ENCODE data around the gene LMLN.
A peak's percentile ranks its signal among the peaks of the same experiment; 100 is the strongest.
"Not testable (repeated sequence)": the region's sequence is repeated elsewhere in the genome, so short reads cannot be mapped to it uniquely, and the experiment has no call there.

LMLN gene, protein sequence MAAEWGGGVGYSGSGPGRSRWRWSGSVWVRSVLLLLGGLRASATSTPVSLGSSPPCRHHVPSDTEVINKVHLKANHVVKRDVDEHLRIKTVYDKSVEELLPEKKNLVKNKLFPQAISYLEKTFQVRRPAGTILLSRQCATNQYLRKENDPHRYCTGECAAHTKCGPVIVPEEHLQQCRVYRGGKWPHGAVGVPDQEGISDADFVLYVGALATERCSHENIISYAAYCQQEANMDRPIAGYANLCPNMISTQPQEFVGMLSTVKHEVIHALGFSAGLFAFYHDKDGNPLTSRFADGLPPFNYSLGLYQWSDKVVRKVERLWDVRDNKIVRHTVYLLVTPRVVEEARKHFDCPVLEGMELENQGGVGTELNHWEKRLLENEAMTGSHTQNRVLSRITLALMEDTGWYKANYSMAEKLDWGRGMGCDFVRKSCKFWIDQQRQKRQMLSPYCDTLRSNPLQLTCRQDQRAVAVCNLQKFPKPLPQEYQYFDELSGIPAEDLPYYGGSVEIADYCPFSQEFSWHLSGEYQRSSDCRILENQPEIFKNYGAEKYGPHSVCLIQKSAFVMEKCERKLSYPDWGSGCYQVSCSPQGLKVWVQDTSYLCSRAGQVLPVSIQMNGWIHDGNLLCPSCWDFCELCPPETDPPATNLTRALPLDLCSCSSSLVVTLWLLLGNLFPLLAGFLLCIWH

DNA sequence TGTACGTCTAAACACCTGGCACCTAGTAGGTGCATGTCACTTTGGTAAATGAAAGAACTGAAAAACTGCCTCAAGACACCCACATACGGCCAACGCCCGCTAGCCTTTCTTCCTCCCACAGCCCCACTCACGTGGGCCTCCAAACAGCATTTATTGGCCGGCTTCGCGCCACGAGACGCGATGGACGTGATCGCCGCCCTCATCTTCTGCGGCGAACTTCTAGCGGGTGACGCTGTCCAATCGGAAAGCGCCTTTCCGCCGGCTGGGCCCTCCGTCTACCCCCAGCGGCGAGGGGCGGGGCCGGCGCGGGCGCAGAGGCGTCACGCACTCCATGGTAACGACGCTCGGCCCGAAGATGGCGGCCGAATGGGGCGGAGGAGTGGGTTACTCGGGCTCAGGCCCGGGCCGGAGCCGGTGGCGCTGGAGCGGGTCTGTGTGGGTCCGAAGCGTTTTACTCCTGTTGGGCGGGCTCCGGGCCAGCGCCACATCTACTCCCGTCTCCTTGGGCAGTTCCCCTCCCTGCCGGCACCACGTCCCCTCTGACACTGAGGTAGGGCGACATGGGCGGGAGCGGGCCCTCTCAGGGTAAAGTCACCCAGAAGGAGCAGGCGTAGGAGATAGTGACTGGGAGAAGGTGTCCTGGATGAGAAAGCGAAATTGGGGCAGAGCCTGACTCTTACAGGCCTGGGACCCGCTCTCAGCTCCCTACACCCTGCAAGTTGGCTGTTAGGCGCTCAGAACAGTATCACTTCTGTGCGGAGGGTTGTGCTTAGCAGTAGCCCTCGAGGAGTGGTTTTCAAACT, at the start of gene LMLN:
Gene LMLN, plus strand, starts transcription at position 327 of the 803 bp plus-strand sequence. Its CDS starts 29 bp downstream, at position 356.
- DNase-seq (ENCODE audit: low read depth): peak; percentile 95

DNA sequence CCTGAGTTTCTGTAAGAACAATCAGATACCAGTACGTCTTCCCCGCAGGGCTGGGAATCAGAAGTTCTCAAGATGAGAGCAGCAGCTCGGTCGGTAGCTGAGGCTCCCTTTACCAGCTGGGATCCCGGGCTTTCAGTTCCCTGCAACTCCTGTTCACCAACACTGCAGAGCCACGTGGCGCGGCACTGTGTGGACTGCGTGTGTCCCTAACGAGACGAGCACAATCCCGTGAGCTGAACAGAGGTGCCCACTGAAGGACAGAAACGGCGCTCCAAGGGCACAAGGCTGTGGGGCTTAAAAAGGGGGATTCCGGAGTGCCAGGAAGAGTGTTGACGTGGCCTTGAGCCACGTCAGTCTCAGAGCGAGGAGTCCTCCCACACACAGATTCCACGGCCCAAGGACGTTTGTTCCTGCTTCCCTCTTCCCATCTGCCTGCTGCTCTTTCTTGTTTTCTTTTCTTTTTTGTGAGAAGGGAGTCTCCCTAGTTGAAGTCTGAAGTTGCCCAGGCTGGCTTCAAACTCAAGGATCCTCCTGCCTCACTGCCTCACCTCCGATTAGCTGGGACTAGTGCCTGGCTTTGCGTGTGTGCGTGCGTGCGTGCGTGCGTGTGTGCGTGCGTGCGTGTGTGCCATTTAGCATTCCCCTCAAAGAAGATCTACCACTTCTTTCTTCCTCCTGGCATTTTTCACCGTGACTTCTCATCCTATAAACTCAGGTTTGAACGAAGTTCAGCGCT, 47.1 kb upstream of the LMLN start:
- no peak for DNase-seq (ENCODE audit: low read depth)

DNA sequence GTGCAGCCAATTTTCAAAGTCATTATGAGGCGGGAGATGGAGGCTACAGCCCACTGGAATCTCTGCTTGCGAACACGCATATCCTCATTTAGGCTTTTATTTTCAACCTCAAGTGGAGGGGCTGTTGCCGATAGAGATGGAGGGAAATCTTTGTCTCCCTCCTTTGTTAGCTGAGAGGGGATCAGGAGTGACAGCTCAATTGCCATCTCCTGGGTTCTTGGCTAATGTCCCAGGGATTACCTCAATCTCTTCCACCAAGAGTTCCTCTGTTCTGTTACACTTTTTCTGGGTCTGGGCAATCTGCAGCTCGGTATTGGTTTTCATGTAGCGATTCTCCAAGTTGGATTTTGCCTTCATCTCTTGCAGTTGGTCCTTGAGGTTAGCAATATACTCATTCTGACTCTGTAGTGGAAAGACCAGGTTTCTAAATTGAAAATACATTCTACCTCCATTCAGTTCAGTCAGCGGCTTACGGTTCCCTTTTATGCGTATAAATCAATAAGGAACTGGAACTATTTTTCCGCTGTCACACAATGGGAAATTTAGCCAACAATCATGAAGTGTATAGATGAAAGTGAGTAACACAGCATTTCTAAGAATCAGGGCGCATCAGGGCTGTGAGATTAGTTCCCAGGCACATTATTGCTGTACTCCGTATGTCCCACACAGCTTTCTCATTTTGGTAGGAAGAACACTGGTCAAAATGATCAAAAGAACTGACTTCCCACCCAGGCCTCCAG, 46.2 kb upstream of the LMLN start:
- no peak for DNase-seq (ENCODE audit: low read depth)

DNA sequence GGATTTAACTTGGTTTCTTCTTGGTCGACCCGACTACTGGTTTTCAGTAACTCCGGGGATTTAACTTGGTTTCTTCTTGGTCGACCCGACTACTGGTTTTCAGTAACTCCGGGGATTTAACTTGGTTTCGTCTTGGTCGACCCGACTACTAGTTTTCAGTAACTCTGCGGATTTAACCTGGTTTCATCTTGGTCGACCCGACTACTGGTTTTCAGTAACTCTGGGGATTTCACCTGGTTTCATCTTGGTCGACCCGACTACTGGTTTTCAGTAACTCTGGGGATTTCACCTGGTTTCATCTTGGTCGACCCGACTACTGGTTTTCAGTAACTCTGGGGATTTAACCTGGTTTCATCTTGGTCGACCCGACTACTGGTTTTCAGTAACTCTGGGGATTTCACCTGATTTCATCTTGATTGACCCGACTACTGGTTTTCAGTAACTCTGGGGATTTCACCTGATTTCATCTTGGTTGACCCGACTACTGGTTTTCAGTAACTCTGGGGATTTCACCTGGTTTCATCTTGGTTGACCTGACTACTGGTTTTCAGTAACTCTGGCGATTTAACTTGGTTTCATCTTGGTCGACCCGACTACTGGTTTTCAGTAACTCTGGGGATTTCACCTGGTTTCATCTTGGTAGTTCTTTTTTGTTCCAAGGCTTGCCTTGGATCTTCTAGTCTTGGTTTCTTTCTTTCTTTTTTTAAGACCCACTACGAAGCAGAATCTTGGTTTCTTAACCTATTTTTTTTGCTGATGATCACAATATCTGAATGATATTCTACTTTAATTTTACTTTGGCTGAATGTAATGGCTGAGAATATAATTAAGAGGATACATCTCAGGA, 38.4 kb upstream of the LMLN start:
- not testable (repeated sequence) for DNase-seq (ENCODE audit: low read depth)

DNA sequence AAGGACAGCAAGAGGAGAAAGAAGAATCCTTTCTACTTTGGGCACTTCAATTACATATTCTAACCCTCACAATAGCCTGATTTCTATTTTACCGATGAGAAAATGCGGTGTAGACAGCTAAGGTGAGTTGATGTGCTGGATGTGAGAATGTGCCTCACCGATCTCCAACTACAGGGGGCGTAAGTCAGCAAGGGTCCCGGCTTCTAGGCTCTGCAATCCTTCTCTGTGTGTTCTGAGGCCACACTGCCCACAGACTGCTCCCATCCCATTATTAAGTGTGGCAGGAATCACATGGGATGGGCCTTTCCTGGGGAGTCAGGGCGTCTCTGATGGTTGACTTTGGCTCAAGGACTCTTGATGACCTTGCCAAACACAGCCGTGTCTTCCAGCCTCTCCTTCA, 33.6 kb upstream of the LMLN start:
- DNase-seq (ENCODE audit: low read depth): no peak

DNA sequence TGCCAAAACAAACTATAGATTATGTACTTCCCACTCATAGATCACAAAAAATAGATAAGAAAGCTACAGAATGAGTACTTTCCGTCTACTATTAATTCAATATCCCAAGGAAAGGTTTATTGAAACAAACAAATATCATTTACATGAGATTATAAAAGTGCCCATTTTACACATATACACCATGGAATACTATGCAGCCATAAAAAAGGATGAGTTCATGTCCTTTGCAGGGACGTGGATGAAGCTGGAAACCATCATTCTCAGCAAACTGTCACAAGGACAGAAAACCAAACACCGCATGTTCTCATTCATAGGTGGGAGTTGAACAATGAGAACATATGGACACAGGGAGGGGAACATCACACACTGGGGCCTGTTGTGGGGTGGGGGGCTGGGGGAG, 32.4 kb upstream of the LMLN start:
- DNase-seq (ENCODE audit: low read depth): not testable (repeated sequence)

DNA sequence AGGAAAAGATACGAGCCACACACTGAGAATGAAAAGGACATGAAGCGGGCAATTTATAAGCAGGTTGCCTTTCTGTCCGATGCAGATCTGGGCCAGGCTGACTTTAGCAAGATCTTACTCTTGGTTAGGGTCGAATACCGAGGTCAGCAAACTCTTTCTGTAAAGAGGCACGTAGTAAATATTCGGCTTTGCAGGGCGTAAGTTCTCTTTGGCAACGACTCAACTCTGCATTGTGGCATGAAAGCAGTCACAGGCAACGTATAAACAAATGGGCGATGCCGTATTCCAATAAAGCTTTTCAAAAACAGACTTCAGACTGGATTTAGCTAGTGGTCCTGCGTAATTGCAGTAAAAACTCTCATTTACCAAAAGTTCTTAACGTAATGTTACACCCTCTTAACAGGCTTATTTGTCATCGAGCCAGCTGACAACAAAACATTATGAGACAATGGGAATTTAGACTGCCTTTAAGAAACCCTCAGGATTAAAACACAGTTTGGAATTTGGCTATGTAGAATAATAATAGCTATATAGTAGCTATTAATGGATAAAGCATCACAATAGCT, 23.1 kb upstream of the LMLN start:
- no peak for DNase-seq (ENCODE audit: low read depth)

DNA sequence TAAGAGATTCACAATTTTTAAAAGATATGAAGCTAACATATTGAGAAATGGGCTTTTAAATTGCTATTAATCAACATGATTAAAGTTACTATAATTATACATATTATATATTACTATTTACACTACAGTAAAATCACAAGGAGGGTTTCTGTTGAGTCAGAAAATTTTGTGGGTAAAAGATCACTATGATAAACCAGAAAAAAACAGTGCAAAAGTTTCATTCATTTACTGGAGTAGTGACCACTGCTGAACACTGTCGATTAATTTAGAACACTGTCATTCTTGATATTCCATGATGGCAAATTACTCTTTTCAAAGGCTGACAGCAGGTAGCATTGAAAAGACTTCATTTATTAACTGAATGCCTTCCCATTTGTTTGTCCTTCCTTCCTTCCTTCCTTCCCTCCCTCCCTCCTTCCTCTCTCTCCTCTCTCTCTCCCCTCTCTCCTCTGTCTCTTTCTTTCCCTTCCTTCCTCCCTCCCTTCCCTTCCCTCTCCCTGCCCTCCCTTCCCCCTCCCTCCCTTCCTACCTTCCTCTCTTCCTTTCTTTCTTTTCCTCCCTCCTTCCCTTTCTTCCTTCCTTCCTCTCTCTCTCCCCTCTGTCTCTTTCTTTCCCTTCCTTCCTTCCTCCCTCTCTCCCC, 19.2 kb upstream of the LMLN start:
- no peak for DNase-seq (ENCODE audit: low read depth)

DNA sequence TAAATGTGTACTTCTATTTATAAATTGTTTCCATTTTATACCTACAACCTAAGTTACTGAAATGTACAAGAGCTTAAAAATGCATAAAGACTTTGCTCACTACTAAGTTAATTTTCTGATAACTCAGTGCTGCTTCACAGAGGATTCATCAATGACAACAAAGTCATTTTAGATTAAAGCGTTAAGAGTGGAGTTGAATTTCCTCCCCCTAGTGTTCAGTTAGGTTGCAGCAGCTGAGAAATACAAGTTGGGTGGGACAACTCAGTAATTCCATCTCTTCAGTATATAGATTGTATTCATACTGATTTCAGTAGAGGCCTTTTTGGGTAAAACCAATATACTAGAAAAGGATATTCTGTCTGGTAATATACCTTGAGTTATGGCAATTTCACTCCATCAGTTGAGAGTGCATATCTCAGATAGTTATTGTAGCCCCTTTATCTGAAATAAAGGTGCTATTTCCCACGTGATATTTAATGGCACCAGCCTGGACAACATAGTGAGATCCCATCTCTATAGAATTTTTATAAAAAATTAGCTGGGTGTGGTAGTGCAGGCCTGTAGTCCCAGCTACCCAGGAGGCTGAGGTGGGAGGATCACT, 17.0 kb upstream of the LMLN start:
- peak; percentile 33 for DNase-seq (ENCODE audit: low read depth)

DNA sequence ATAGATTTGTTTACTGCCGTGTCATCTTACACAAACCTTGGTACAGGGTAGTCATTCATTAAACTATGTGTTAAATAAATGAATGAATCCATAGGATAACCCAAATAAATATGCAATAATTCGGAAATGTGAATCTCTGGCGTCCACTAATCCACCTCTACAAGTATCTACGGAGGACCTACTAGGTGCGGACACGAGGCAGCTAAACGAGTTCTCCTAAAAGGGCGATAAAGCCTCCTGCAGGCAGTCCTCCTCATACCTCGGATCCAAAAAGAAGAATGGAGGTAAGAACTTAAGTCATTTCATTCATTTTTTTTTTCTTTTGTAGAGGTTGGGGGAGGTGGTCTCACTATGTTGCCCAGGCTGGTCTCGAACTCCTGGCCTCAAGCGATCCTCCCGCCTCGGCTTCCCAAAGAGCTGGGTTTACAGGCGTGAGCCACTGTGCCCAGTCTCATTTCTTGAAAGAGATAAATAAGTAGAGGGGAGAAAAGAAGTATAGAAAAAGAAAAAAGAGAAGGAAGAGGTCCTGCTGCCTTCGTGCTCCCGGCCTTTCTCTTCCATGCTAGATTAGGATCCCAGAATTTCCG, 10.7 kb upstream of the LMLN start:
- no peak for DNase-seq (ENCODE audit: low read depth)

DNA sequence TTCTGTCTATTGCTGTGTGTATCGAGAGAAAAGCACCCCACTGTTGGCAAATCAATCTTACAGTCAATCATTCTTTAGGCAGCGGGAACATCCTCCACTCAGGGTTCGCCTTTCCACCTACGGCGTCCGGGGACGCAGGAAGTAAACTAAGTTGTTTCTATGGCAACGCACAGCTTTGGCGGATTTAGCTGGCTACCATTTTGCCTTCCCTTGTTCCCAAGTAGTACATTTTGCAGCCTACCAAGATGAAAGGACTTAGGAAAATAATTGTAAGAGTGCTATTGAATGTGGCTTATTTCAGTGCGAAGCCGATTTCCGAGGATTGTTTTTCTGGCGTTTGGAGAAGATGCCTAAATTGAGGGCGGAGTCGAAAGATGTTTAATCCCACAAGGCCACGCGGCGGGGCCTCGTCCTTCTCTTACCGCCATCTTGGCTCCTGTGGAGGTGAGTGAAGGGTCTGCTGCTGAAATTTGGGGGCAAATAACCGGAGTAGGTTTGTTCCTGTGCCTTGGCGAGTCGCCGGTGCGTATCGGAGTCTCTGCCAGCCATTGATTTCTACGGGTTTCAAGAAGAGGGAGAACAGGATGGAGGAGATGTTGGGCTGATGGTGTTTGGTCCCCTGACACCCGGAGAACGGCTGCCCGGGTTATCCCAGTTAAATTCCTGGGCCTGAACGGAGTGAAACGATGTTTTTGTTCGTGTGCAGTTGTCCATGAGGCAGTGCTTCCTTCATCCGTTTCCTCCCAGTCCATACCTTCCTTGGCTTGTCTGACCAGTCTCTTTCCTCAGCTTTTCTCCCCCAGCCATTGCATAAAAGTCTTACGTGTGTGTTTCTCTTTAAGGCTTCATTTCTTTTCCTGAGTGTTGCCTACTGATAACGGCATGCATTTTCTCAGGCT, 10.0 kb upstream of the LMLN start, which contains the start of gene RPL35A:
Gene RPL35A, plus strand, starts transcription at position 413 of the 899 bp plus-strand sequence. CDS start 778 bp downstream, outside the sequence.
- peak; percentile 94 for DNase-seq (ENCODE audit: low read depth)

DNA sequence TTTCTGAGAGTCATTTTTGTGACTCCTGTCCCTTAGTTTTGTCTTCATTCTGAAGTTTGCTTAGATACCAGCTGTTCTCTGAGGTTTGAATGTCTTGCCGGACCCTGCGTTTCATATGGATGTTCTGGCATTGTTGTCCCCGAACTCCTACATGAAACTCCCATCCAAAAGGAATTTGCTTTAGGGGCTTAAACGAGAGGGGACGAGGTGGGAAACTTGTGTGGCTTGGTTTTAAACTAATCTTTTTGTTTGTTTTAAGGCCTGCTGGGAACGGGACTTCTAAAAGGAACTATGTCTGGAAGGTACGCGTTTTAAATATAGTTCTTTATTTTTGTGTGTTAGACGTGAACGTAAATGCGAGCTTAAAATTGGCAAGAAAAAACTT, 9.3 kb upstream of the LMLN start:
- no peak for DNase-seq (ENCODE audit: low read depth)

DNA sequence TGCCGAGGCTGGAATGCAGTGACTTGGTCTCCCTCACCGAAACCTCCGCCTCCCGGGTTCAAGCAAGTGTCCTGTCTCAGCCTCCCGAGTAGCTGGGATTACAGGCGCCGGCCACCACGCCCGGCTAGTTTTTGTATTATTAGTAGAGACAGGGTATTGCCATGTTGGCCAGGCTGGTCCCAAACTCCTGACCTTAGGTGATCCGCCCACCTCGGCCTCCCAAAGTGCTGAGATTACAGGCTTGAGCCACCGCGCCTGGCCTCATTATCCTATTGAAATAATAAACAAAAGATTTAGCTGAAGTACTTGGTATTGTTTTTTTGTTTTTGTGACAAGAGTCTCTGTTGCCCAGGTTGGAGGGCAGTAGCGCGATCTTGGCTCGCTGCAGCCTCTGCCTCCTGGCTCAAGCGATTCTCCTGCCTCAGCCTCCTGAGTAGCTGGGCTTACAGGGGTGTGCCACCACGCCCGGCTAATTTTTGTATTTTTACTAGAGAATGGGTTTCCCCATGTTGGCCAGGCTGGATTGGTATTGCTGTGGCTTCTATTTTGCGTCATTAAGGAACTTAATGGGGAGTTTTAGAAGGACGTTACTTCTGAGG, 8.5 kb upstream of the LMLN start:
- DNase-seq (ENCODE audit: low read depth): no peak

DNA sequence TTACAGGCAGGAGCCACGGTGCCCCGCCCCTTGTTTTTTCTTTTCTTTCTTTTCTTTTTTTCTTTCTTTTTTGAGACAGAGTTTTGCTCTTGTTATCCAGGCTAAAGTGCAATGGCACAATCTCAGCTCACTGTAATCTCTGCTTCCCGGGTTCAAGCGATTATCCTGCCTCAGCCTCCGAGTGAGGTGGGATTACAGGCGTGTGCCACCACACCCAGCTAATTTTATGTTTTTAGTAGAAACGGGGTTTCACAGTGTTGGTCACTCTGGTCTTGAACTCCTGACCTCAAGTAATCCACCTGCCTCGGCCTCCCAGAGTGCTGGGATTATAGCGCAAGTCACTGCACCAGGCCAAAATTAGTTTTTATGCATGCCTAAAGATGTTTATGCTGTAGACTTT, 7.6 kb upstream of the LMLN start:
- DNase-seq (ENCODE audit: low read depth): no peak

DNA sequence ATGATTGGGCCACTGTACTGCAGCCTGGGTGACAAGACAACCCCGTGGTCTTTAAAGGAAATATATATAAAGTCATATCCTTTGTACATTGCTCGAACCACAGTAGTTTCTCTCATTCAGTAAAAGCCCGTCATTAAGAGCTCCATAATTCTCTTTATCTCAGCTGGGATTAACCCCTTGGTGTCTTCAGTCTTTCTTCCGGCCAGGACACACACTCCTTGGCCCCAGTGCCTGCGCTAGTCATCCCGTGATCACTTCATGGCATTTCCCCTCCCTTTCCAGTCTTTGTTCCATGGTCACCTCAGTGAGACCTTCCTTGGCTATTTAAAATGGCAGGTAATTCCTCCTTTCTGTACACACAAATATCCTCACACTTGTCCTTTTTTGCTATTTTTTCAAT, 6.7 kb upstream of the LMLN start:
- no peak for DNase-seq (ENCODE audit: low read depth)

DNA sequence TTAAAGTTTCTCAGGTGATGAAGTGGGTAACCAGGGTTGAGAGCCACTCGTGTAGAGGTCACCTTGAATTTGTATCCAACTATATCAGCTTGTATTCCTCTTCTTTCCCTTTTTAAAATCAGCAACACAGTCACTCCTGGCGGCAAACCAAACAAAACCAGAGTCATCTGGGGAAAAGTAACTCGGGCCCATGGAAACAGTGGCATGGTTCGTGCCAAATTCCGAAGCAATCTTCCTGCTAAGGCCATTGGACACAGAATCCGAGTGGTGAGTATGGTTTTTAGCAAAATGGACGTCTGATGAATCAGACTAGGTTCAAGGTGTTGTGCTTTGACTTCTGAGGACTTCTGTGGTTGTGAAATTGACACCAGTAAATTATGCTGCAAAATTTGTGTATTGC, 6.1 kb upstream of the LMLN start:
- peak; percentile 74 for DNase-seq (ENCODE audit: low read depth)

DNA sequence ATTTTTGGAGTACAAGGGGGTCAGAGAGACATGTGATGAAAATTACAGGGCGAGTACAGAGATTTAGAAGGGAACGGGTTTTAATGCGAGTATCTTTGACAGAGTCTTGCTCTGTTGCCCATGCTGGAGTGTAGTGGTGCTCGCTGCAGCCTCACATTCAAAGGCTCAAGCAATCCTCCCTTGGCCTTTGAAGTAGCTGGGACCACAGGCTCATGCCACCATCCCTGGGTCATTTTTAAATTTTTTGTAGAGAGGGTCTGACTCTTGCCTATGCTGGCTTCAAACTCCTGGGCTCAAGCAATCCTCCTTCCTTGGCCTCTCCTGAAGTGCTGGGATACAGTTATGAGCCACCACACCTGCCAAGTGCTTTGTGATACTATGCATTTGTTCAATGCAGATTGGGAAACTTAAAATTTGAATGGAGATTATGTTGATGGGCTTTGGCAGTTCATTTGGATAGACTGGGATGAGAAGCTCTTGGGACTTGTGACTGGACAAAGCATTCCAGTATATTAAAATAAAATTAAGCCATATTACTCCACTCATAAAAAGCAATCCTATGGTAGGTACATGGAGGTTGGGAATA, 4.0 kb upstream of the LMLN start:
- DNase-seq (ENCODE audit: low read depth): no peak
